PC-3 (cell line): ENCODE measurements around the gene CCDC179. TPM values are rescaled to one million over a fixed set of nuclear protein-coding genes. Genes with fewer than 3 reads are reported as not detected.

Experiments
- ATAC-seq: fragments of 200-7000 bp; cut with Tn5 transposase; 2 replicates; pipeline ENCODE4 v1.9.1; 2020; ENCODE audit warnings: mild to moderate bottlenecking, moderate library complexity
- BruUV-seq: library from RNA; stranded (reverse); fragments of 400-500 nt; replicated peaks from 2 replicates; lab custom pipeline; 2021; lab: Mats Ljungman, UMichigan
- CTCF ChIA-PET: fragments of 300-600 bp; sonication (Branson Sonifier 250); formaldehyde crosslinking; loops from one replicate; lab custom pipeline; 2022; ENCODE audit warnings: antibody characterized with exemption; lab: Charles Lee
- POLR2A ChIA-PET: fragments of 300-600 bp; sonication (Branson Sonifier 250); formaldehyde crosslinking; loops from one replicate; lab custom pipeline; 2022; ENCODE audit warnings: antibody characterized with exemption; ENCODE audit not compliant: unreplicated experiment; lab: Charles Lee
- DNase-seq: peaks from one replicate; pipeline ENCODE4 v3.0.0-alpha.2; 2015
- H2AFZ ChIP-seq: fragments of 300-600 bp; sonication (generic); 2 replicates; pipeline ENCODE4 v1.6.0; 2016; ENCODE audit warnings: antibody characterized with exemption, low read length
- H3F3A ChIP-seq: fragments of 300-600 bp; sonication (generic); one replicate; pipeline ENCODE4 v1.6.0; 2017; ENCODE audit warnings: antibody characterized with exemption, low read length, control low read depth, mild to moderate bottlenecking; ENCODE audit not compliant: unreplicated experiment
- H3K27ac ChIP-seq: fragments of 300-600 bp; sonication (generic); 2 replicates; pipeline ENCODE4 v1.5.1; 2016; ENCODE audit warnings: mild to moderate bottlenecking, low read length
- H3K27me3 ChIP-seq: fragments of 300-600 bp; sonication (generic); 2 replicates; pipeline ENCODE4 v1.6.1; 2016; ENCODE audit warnings: low read length, mixed read lengths
- H3K36me3 ChIP-seq: fragments of 300-600 bp; sonication (generic); 2 replicates; pipeline ENCODE4 v1.6.1; 2016; ENCODE audit warnings: low read depth, mixed run types, low read length, mixed read lengths
- H3K4me1 ChIP-seq: fragments of 300-600 bp; sonication (generic); 2 replicates; pipeline ENCODE4 v1.5.1; 2016; ENCODE audit warnings: low read length; ENCODE audit not compliant: insufficient read depth
- H3K4me2 ChIP-seq: fragments of 300-600 bp; sonication (generic); 2 replicates; pipeline ENCODE4 v1.6.0; 2016; ENCODE audit warnings: low read length
- H3K4me3 ChIP-seq: fragments of 300-600 bp; sonication (generic); 2 replicates; pipeline ENCODE4 v1.5.1; 2016; ENCODE audit warnings: mild to moderate bottlenecking, low read length, mixed read lengths
- H3K79me2 ChIP-seq: fragments of 300-600 bp; sonication (generic); 2 replicates; pipeline ENCODE4 v1.6.1; 2017; ENCODE audit warnings: low read length, mixed read lengths
- H3K9ac ChIP-seq: fragments of 300-600 bp; sonication (generic); 2 replicates; pipeline ENCODE4 v1.6.0; 2016; ENCODE audit warnings: mild to moderate bottlenecking, low read length
- H3K9me2 ChIP-seq: fragments of 300-600 bp; sonication (generic); replicated peaks from 2 replicates; pipeline ENCODE4 v1.6.1; 2016; ENCODE audit warnings: mixed run types, low read length, mixed read lengths
- H3K9me3 ChIP-seq: fragments of 300-600 bp; sonication (generic); 2 replicates; pipeline ENCODE4 v1.6.1; 2016; ENCODE audit warnings: low read length, mixed read lengths
- H4K20me1 ChIP-seq: fragments of 300-600 bp; sonication (generic); 2 replicates; pipeline ENCODE4 v1.6.1; 2016; ENCODE audit warnings: low read length, mixed read lengths
- CTCF ChIP-seq: fragments of 300-600 bp; sonication (generic); conservative IDR thresholded peaks from 2 replicates; pipeline ENCODE4 v1.5.1; 2017; ENCODE audit warnings: antibody characterized with exemption, low read depth, mild to moderate bottlenecking, low read length
- EZH2 ChIP-seq: fragments of 300-600 bp; sonication (generic); IDR thresholded peaks from one replicate; pipeline ENCODE4 v1.6.1; 2017; ENCODE audit warnings: antibody characterized with exemption, mild to moderate bottlenecking, low read length; ENCODE audit not compliant: unreplicated experiment
- EZH2phosphoT487 ChIP-seq: fragments of 300-600 bp; sonication (generic); IDR thresholded peaks from 2 replicates; pipeline ENCODE4 v1.6.1; 2018; ENCODE audit warnings: mild to moderate bottlenecking, antibody characterized with exemption, low read length, borderline replicate concordance
- intact Hi-C: fragments of 100-400 bp; cut with micrococcal nuclease; formaldehyde crosslinking; loops from 2 replicates; pipeline ENCODE4 v1.9.0; 2023
- total RNA-seq: library from RNA; depleted of rRNA; stranded (reverse); fragments of >200 nt; gene quantifications from 2 replicates; pipeline ENCODE4 v1.2.3, GENCODE V29; 2014

Gene CCDC179
- total RNA-seq, 1 experiment from 2014 or later: not detected

- Histone ChIP-seq H3K27me3 (no peaks in the 10 kb centered on the region), H3K27ac (no peak overlapping the region), H4K20me1 (no peaks in the 10 kb centered on the region), H3K9me2 (no peaks in the 10 kb centered on the region), H2AFZ (no peak overlapping the region), H3K4me2 (no peak overlapping the region), H3K36me3 (no peaks in the 10 kb centered on the region), H3K4me1 (no peaks in the 10 kb centered on the region), H3F3A (no peaks in the 10 kb centered on the region), H3K9me3 (no peaks in the 10 kb centered on the region), H3K9ac (no peak overlapping the region), H3K79me2 (no peaks in the 10 kb centered on the region), H3K4me3 (no peak overlapping the region)
- ChIA-PET CTCF (no interaction called here), POLR2A (no interaction called here)
- no peak for TF ChIP-seq CTCF
- TF ChIP-seq EZH2: no peak
- no peak for TF ChIP-seq EZH2phosphoT487
- ATAC-seq: no peak
- intact Hi-C loops: no loop called here
- no TSS peak for BruUV-seq
- no peak for DNase-seq
These were observed 518 bp downstream of the CCDC179 start for GRCh38 chr11:22859756-22860155.

GRCh38 chr11:22851477-22851876 is 8.8 kb downstream of the CCDC179 start:
- Histone ChIP-seq H3K4me3 (no peak overlapping the region), H3K27ac (no peak overlapping the region), H3K4me1 (no peaks in the 10 kb centered on the region), H3K27me3 (no peaks in the 10 kb centered on the region), H2AFZ (no peak overlapping the region), H3K36me3 (no peaks in the 10 kb centered on the region), H3K4me2 (no peak overlapping the region), H3K79me2 (no peaks in the 10 kb centered on the region), H3K9ac (no peak overlapping the region), H3K9me2 (no peaks in the 10 kb centered on the region), H3K9me3 (no peaks in the 10 kb centered on the region), H4K20me1 (no peaks in the 10 kb centered on the region), H3F3A (no peaks in the 10 kb centered on the region)
- CTCF ChIA-PET: no interaction called here
- TF ChIP-seq EZH2phosphoT487 (no peak), EZH2 (no peak), CTCF (no peak)
- ATAC-seq (no peak), DNase-seq (no peak)
- intact Hi-C loops: no loop called here
- BruUV-seq: no TSS peak
- POLR2A ChIA-PET: interaction anchor here (0.8 kb wide), 1 partner anchor 23 kb away, joined by 8 read pairs; no protein-coding TSS in a partner anchor

- no peaks in the 10 kb centered on the region for H3K4me1 ChIP-seq
- intact Hi-C loops: no loop called here
- H3K9ac ChIP-seq: no peak overlapping the region
- DNase-seq: no peak
- no peaks in the 10 kb centered on the region for H3K9me2 ChIP-seq
- no peaks in the 10 kb centered on the region for H3K79me2 ChIP-seq
- no TSS peak for BruUV-seq
- H3F3A ChIP-seq: no peaks in the 10 kb centered on the region
- H3K27me3 ChIP-seq: no peaks in the 10 kb centered on the region
- POLR2A ChIA-PET: no interaction called here
- no peak overlapping the region for H2AFZ ChIP-seq
- no peaks in the 10 kb centered on the region for H3K9me3 ChIP-seq
- CTCF ChIA-PET: no interaction called here
- H3K4me2 ChIP-seq: no peak overlapping the region
- no peak overlapping the region for H3K27ac ChIP-seq
- H4K20me1 ChIP-seq: no peaks in the 10 kb centered on the region
- no peak for ATAC-seq
- no peak overlapping the region for H3K4me3 ChIP-seq
- TF ChIP-seq EZH2: no peak
- TF ChIP-seq EZH2phosphoT487: no peak
- TF ChIP-seq CTCF: no peak
- no peaks in the 10 kb centered on the region for H3K36me3 ChIP-seq
These were observed 13.5 kb downstream of the CCDC179 start for GRCh38 chr11:22846726-22847125.
